Kidney (tissue), 14 donors: Measurements from ENCODE around the gene B4GALT4. TPM values are rescaled to one million over a fixed set of nuclear protein-coding genes. Genes with fewer than 3 reads are reported as not detected.

Source experiments
- DNase-seq, 5 donors: peaks; one replicate each; pipeline ENCODE4 v3.0.0-alpha.2; 2013 to 2020
- FAIRE-seq: peaks from 2 replicates; lab custom pipeline; 2012; peaks lifted over from hg19 to GRCh38; lab: Jason Lieb, UNC
- H3K27ac ChIP-seq, 2 donors: one replicate each; pipeline ENCODE4 v1.7.0; 2013; ENCODE audit warnings: low read depth in 2 of 2, low read length in 2 of 2, inconsistent platforms in 1 of 2
- H3K27me3 ChIP-seq: one replicate; pipeline ENCODE4 v1.7.1; 2013; ENCODE audit warnings: low read length, inconsistent platforms; ENCODE audit not compliant: control insufficient read depth, insufficient read depth
- H3K36me3 ChIP-seq, 3 donors: one replicate each; pipeline versions ENCODE4 v1.7.0 to v1.7.1; 2013; ENCODE audit warnings: low read length in 3 of 3, control low read depth in 1 of 3, inconsistent platforms in 1 of 3; ENCODE audit not compliant: insufficient read depth in 3 of 3, control insufficient read depth in 2 of 3
- H3K4me1 ChIP-seq, 3 donors: one replicate each; pipeline versions ENCODE4 v1.7.0 to v1.7.1; 2013; ENCODE audit warnings: low read length in 3 of 3, inconsistent platforms in 1 of 3, low read depth in 1 of 3; ENCODE audit not compliant: control insufficient read depth in 2 of 3, insufficient read depth in 2 of 3
- H3K4me3 ChIP-seq, 3 donors: one replicate each; pipeline versions ENCODE4 v1.7.0 to v1.8.1; 2013; ENCODE audit warnings: low read length in 3 of 3, control low read depth in 1 of 3, inconsistent platforms in 1 of 3
- H3K9ac ChIP-seq, 3 donors: one replicate each; pipeline versions ENCODE4 v1.7.0 to v1.7.1; 2013; ENCODE audit warnings: low read length in 3 of 3, control low read depth in 1 of 3, inconsistent platforms in 1 of 3
- H3K9me3 ChIP-seq, 3 donors: one replicate each; pipeline versions ENCODE4 v1.7.0 to v1.7.1; 2013; ENCODE audit warnings: low read length in 3 of 3, control low read depth in 1 of 3, inconsistent platforms in 1 of 3; ENCODE audit not compliant: control insufficient read depth in 2 of 3, insufficient read depth in 1 of 3
- CTCF ChIP-seq: IDR thresholded peaks from 3 replicates; pipeline ENCODE4 v1.5.1; 2012; ENCODE audit warnings: mild to moderate bottlenecking, moderate library complexity, borderline replicate concordance; ENCODE audit not compliant: insufficient read depth; ENCODE audit errors: extremely low read depth
- intact Hi-C: fragments of 100-400 bp; cut with DNase I; formaldehyde crosslinking; loops from one replicate; pipeline ENCODE4 v1.11.1; 2022
- polyA plus RNA-seq: library from polyadenylated mRNA; stranded (reverse); fragments of 350-450 nt; fragmentation: Illumina TruSeq; extraction: RNeasy Lipid Tissue Mini Kit (QIAGEN cat#74804); gene quantifications from one replicate; pipeline ENCODE4 v1.2.3, GENCODE V29; 2014; ENCODE audit warnings: low read depth, low replicate concordance; ENCODE audit not compliant: insufficient read depth
- total RNA-seq: library from RNA; stranded (reverse); fragmentation: NEBNext Ultra II Directional; extraction: Animal tissue kit (Norgen Biotek cat#: 25700); gene quantifications from one replicate; pipeline ENCODE4 v1.2.1, GENCODE V29; 2021
- donor health status: control.
- donor health status: control.
- donor health status: control.
- donor health status: control.
- donor health status: control.
- donor health status: DM: yes; HTN: yes; CAD: no.
- donor health status: Normal renal cell carcinoma (clear cell type).

Gene B4GALT4
- total and polyA plus RNA-seq, 2 donors from 2014 or later, result 23.1 to 29.9 TPM

- no peak for TF ChIP-seq CTCF
- DNase-seq (no peak), FAIRE-seq (no peak)
- H3K9me3 ChIP-seq, result no peaks in the 10 kb centered on the region
- intact Hi-C loops, result no loop called here
- H3K36me3 ChIP-seq, result peaks cover 0 to 50% (median 33%) of the 10 kb centered on the region in 3 donors
- peaks cover 0 to 7% (median 5%) of the 10 kb centered on the region in 3 donors for H3K4me1 ChIP-seq
- no peaks in the 10 kb centered on the region for H3K27me3 ChIP-seq
- H3K9ac ChIP-seq, result no peak overlapping the region
- H3K27ac ChIP-seq, result no peak overlapping the region
- no peak overlapping the region for H3K4me3 ChIP-seq
These were observed 17.2 kb downstream of the B4GALT4 start for GRCh38 chr3:119223511-119223910.

GRCh38 chr3:119222391-119222790 is 18.3 kb downstream of the B4GALT4 start:
- Histone ChIP-seq H3K9ac (no peak overlapping the region), H3K27me3 (no peaks in the 10 kb centered on the region), H3K36me3 (peaks cover 0 to 54% (median 27%) of the 10 kb centered on the region in 3 donors), H3K4me3 (no peak overlapping the region), H3K27ac (no peak overlapping the region), H3K9me3 (no peaks in the 10 kb centered on the region), H3K4me1 (peaks cover 0 to 5% (median 1%) of the 10 kb centered on the region in 3 donors)
- FAIRE-seq (no peak), DNase-seq (no peak)
- TF ChIP-seq CTCF, result no peak
- intact Hi-C loops, result no loop called here

- peaks cover 0 to 5% (median 0%) of the 10 kb centered on the region in 3 donors for H3K4me1 ChIP-seq
- TF ChIP-seq CTCF, result no peak
- peaks cover 0 to 59% (median 30%) of the 10 kb centered on the region in 3 donors for H3K36me3 ChIP-seq
- no peak overlapping the region for H3K4me3 ChIP-seq
- no peak overlapping the region for H3K9ac ChIP-seq
- intact Hi-C loops, result no loop called here
- H3K27me3 ChIP-seq, result no peaks in the 10 kb centered on the region
- DNase-seq (no peak), FAIRE-seq (no peak)
- no peaks in the 10 kb centered on the region for H3K9me3 ChIP-seq
- no peak overlapping the region for H3K27ac ChIP-seq
These were observed 18.8 kb downstream of the B4GALT4 start for GRCh38 chr3:119221779-119222320.
